Heart left ventricle (tissue), 13 donors: Measurements from ENCODE around the gene MIDN.

Experiments
- POLR2A ChIP-seq, 2 donors: fragments of 450-650 bp; IDR thresholded peaks; one replicate each; pipeline ENCODE4 v1.6.1; 2017; ENCODE audit warnings: antibody characterized with exemption in 2 of 2, mild to moderate bottlenecking in 2 of 2, moderate library complexity in 2 of 2
- TF ChIP-seq, protein P1 (sequence below), 12 donors: fragments of 200-600 bp; sonication (generic) in 4 of 12; IDR thresholded peaks; one replicate each; pipeline versions ENCODE4 v1.5.0 to v1.8.0; 2018 to 2022; ENCODE audit warnings: antibody characterized with exemption in 12 of 12, mild to moderate bottlenecking in 5 of 12
- donor health status: ischemic (EF 13 %, LVEDD 7.1; RV severe dilation, severe dysfunction).
- donor health status: DM: no; HTN: yes; CAD: no.
- donor health status: DM: no; HTN: no; CAD: no.
- donor health status: ischemic (EF 25% LVEDD 6.9; RV normal size, moderate dysfunction).
- donor health status: ischemic (EF 25% LVEDD 5.7; RV mildly dilated, moderate dysfunction).
- donor health status: ischemic (EF 35%, LVEDD 5.7; RV mildly dilated, moderate dysfunction).
- donor health status: nonischemic (EF 11% LVEDD 7.7; RV severe dilation, severe dysfunction).
- donor health status: DM: yes; HTN: yes; CAD: no.
- donor health status: PGD.
- donor health status: ischemic (EF 29% LVEDD 5.4; RV normal size, mild dysfunction).
- donor health status: nonischemic (EF 23%, LVEDD 6.1; RV moderate dilation, normal function).

DNA sequence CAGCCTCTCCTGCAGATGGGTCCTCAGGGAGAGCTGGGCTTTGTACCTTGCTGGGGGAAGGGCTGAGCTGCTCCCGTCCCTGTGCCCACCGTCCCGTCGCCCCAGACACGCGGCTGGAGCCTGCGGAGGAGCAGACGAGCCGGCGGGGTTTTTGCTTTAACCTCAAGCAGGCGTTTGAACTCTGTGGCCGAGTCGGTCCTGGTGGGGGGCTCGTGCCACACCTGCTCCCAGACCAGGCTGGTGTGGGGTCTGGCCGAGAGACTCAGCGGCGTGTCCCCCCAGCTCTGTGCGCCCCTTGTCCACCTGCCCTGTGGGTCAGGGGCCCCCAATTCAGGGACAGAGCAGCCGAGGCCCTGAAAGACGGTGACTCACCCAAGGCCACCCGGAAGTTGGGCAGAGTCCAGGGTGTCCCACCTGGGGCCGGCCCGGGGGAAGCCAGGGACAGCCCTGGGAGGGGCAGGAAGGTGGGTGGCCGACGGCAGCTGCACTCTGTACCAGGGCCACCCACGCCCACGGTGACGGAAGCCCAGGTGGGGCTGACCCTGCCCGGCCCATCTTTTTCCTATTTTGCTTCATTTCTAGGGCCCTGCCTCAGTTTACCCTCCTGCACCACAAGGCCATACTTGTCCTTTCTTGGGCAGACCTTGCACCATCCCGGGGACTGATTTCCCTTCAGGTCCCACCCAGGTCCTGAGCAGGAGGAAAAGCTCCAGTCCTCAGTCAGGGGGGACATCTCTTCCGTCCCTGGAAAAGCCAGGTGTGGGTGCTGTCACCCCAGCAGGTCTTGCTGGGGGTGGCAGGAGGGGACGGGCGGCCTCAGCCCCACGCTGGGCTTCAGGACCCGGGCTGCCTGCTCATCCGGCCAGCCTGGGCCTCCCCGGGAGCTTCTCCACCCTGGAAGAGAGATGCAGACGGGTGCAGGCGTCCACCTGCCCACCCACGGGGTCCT is 42.6 kb downstream of the MIDN start:
- TF ChIP-seq, protein P1, sequence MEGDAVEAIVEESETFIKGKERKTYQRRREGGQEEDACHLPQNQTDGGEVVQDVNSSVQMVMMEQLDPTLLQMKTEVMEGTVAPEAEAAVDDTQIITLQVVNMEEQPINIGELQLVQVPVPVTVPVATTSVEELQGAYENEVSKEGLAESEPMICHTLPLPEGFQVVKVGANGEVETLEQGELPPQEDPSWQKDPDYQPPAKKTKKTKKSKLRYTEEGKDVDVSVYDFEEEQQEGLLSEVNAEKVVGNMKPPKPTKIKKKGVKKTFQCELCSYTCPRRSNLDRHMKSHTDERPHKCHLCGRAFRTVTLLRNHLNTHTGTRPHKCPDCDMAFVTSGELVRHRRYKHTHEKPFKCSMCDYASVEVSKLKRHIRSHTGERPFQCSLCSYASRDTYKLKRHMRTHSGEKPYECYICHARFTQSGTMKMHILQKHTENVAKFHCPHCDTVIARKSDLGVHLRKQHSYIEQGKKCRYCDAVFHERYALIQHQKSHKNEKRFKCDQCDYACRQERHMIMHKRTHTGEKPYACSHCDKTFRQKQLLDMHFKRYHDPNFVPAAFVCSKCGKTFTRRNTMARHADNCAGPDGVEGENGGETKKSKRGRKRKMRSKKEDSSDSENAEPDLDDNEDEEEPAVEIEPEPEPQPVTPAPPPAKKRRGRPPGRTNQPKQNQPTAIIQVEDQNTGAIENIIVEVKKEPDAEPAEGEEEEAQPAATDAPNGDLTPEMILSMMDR (IDR thresholded peaks at IDR 0.05): no peak
- no peak for TF ChIP-seq POLR2A (IDR thresholded peaks at IDR 0.05)
